Measurements from ENCODE around the gene SLK. TPM values are rescaled to one million over a fixed set of nuclear protein-coding genes. Genes with fewer than 3 reads are reported as not detected.

Gene SLK
- total RNA-seq, 2 experiments from 2014 or later: 17.8 to 19.2 TPM

DNA sequence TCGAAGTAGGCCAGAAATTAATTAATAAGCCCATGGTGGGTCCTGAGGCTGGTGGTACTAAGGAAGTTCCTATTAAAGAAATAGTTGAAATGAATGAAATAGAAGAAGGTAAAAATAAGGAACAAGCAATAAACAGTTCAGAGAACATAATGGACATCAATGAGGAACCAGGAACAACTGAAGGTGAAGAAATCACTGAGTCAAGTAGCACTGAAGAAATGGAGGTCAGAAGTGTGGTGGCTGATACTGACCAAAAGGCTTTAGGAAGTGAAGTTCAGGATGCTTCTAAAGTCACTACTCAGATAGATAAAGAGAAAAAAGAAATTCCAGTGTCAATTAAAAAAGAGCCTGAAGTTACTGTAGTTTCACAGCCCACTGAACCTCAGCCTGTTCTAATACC lies 36.0 kb downstream of the SLK start:
- TF ChIP-seq, protein P1, sequence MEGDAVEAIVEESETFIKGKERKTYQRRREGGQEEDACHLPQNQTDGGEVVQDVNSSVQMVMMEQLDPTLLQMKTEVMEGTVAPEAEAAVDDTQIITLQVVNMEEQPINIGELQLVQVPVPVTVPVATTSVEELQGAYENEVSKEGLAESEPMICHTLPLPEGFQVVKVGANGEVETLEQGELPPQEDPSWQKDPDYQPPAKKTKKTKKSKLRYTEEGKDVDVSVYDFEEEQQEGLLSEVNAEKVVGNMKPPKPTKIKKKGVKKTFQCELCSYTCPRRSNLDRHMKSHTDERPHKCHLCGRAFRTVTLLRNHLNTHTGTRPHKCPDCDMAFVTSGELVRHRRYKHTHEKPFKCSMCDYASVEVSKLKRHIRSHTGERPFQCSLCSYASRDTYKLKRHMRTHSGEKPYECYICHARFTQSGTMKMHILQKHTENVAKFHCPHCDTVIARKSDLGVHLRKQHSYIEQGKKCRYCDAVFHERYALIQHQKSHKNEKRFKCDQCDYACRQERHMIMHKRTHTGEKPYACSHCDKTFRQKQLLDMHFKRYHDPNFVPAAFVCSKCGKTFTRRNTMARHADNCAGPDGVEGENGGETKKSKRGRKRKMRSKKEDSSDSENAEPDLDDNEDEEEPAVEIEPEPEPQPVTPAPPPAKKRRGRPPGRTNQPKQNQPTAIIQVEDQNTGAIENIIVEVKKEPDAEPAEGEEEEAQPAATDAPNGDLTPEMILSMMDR (IDR thresholded peaks at IDR 0.05): no peak
- ATAC-seq (no peak), DNase-seq (no peak)
- Mint-ChIP-seq H3K9me3 (no peaks in the 10 kb centered on the region), H3K27ac (peak overlapping the region; percentile 8), H3K4me3 (no peak overlapping the region), H3K4me1 (ENCODE audit: low read depth) (peaks cover 6% of the 10 kb centered on the region), H3K27me3 (no peaks in the 10 kb centered on the region), H3K36me3 (ENCODE audit: low read depth) (peaks cover 32% of the 10 kb centered on the region)
- intact Hi-C loops (cut with micrococcal nuclease): no loop called here
- CTCF ChIA-PET: no interaction called here
- POLR2A ChIA-PET: no interaction called here

DNA sequence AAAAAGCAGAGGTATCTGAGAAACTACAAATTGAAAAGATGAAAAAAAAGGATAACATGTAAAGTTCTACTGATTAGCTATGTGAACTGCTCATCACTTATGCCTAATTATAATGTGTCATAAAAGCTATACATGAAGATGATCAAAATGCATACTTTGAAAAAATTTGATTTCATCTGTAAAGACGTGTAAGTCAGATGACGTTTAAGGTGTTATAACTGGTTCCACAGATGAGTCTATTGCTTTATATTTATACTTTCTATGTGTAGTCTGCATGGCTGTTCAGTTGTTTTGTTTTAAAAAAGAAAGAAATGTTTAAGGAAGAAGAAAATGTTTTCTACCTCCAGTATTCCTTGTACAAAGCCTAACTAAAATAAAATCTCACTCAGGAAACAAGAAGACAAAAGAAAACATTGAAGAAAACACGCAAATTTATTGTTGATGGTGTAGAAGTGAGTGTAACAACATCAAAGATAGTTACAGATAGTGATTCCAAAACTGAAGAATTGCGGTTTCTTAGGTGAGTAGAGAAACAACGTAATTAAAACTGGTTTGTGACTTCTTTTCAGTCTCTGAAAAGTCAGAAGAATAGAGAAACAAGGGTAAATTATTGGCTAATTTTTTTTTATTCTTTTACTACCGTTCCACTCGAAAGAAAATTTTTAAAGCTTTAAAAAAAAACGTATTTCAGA lies 38.4 kb downstream of the SLK start:
- peak; percentile 13 for ATAC-seq
- DNase-seq: no peak
- Mint-ChIP-seq H3K4me3 (no peak overlapping the region), H3K27me3 (no peaks in the 10 kb centered on the region), H3K9me3 (no peaks in the 10 kb centered on the region), H3K36me3 (ENCODE audit: low read depth) (peaks cover 29% of the 10 kb centered on the region), H3K27ac (peak overlapping the region; percentile 68), H3K4me1 (ENCODE audit: low read depth) (peaks cover 6% of the 10 kb centered on the region)
- POLR2A ChIA-PET: no interaction called here
- TF ChIP-seq, protein P1 (IDR thresholded peaks at IDR 0.05): no peak
- CTCF ChIA-PET: interaction anchor here (1.0 kb wide), 1 partner anchor 108 kb away, joined by 4 read pairs; no protein-coding TSS in a partner anchor
- intact Hi-C loops (cut with micrococcal nuclease): no loop called here

DNA sequence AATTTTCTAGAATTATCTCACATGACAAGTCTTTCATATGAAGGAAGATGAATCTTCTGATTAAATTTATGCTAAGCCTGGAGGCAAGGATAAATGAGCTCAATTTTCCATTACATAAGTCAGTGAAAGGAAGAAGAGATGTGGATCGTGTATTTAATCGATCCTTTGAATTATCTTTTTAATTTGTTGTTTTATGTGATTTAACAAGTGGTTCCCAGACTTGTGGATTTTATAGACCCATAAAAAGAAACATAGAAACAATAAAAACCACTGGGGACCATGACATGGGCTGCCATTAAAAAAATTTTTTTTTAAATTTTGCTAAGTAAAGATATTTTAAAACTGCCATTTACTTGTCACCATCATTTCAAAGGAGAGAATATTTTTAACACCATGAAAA lies 45.0 kb downstream of the SLK start:
- intact Hi-C loops (cut with micrococcal nuclease): no loop called here
- no peak for ATAC-seq
- no peaks in the 10 kb centered on the region for H3K9me3 Mint-ChIP-seq
- peaks cover 4% of the 10 kb centered on the region for H3K4me1 Mint-ChIP-seq (ENCODE audit: low read depth)
- CTCF ChIA-PET: interaction anchor here (0.6 to 2.8 kb wide), 4 partner anchors 13 to 124 kb away, joined by 3 to 9 read pairs (median 3); no protein-coding TSS in a partner anchor
- no peak overlapping the region for H3K4me3 Mint-ChIP-seq
- no peak for DNase-seq
- POLR2A ChIA-PET: no interaction called here
- H3K36me3 Mint-ChIP-seq (ENCODE audit: low read depth): peaks cover 7% of the 10 kb centered on the region
- H3K27me3 Mint-ChIP-seq: no peaks in the 10 kb centered on the region
- TF ChIP-seq, protein P1 (IDR thresholded peaks at IDR 0.05): no peak
- H3K27ac Mint-ChIP-seq: no peak overlapping the region

DNA sequence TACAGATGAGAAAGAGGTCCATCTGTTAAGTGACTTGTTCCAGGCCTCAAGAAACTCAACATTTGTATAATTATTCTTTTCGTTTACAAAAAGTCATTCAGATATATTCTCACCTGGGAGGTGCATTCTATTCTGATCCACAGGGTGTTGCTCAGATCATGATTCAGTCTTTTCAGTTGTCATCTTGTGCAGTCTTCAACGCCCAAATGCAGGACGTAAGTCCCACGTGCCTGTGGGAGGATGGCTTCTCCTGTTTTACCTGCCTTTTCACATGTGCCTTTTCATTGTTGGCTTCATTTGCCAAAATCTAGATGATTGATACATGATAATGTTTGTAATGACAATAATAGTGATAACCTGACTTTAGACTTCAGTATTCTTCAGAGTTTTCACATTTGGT lies 46.5 kb downstream of the SLK start:
- TF ChIP-seq, protein P1 (IDR thresholded peaks at IDR 0.05): no peak
- intact Hi-C loops (cut with micrococcal nuclease): no loop called here
- ChIA-PET CTCF (interaction anchor here (0.6 to 1.5 kb wide), 5 partner anchors 13 to 357 kb away, joined by 3 to 5 read pairs (median 3); partner anchors contain the start of gene SFR1), POLR2A (no interaction called here)
- Mint-ChIP-seq H3K9me3 (no peaks in the 10 kb centered on the region), H3K27ac (no peak overlapping the region), H3K4me1 (ENCODE audit: low read depth) (peaks cover 7% of the 10 kb centered on the region), H3K4me3 (no peak overlapping the region), H3K36me3 (ENCODE audit: low read depth) (peaks cover 9% of the 10 kb centered on the region), H3K27me3 (no peaks in the 10 kb centered on the region)
- ATAC-seq: no peak
- no peak for DNase-seq

DNA sequence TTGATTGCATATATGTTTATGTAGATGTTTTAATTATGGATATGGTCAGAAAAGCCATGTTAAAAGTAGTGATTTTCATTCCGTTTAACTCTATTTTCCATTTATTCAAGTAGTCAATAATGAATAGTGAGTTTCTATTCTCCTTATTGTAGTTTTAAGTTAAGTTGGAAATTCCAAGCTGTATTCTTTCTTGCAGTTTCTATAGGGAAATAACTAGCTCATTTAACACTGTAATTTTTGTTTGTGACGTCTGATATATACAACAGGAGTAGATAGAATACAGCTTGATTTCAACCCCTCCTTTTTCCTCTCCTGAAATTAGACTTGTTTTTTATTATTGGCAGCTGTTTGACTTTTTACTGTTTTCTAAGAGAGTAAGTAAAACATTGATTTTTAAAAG lies 47.2 kb downstream of the SLK start:
- TF ChIP-seq, protein P1 (IDR thresholded peaks at IDR 0.05): no peak
- Mint-ChIP-seq H3K27ac (no peak overlapping the region), H3K9me3 (no peaks in the 10 kb centered on the region), H3K4me3 (no peak overlapping the region), H3K27me3 (no peaks in the 10 kb centered on the region), H3K4me1 (ENCODE audit: low read depth) (peaks cover 7% of the 10 kb centered on the region), H3K36me3 (ENCODE audit: low read depth) (peaks cover 9% of the 10 kb centered on the region)
- DNase-seq (no peak), ATAC-seq (no peak)
- intact Hi-C loops (cut with micrococcal nuclease): no loop called here
- ChIA-PET POLR2A (no interaction called here), CTCF (interaction anchor here (0.7 to 1.7 kb wide), 4 partner anchors 11 to 129 kb away, joined by 3 to 5 read pairs (median 4); partner anchors contain the start of gene SFR1)

Measured in activated CD8-positive, alpha-beta T cell treated with anti-CD3 and anti-CD28 coated beads for 36 hours (primary cell).